ENCODE data around the gene GLUL. TPM values are rescaled to one million over a fixed set of nuclear protein-coding genes. Genes with fewer than 3 reads are reported as not detected.
"Not testable (repeated sequence)": the region's sequence is repeated elsewhere in the genome, so short reads cannot be mapped to it uniquely, and the experiment has no call there.

The GLUL gene
- total RNA-seq, 3 donors from 2014 or later, result 364 to 851 (median 517) TPM

GRCh38 chr1:182337736-182338571 lies 53.6 kb downstream of the GLUL start:
- intact Hi-C loops (cut with DNase I, micrococcal nuclease), result no loop called here
- Histone ChIP-seq H3K4me3 (no peak overlapping the region), H3K9me3 (no peaks in the 10 kb centered on the region), H3K4me1 (ENCODE audit: low read depth) (no peaks in the 10 kb centered on the region), H3K36me3 (ENCODE audit: low read depth) (no peaks in the 10 kb centered on the region)
- DNase-seq (no peak), ATAC-seq (no peak)
- TF ChIP-seq CTCF (IDR thresholded peaks at IDR 0.05), result no peak

- no peak for TF ChIP-seq CTCF (IDR thresholded peaks at IDR 0.05)
- Histone ChIP-seq H3K36me3 (ENCODE audit: low read depth) (no peaks in the 10 kb centered on the region), H3K4me3 (no peak overlapping the region), H3K9me3 (no peaks in the 10 kb centered on the region), H3K4me1 (ENCODE audit: low read depth) (no peaks in the 10 kb centered on the region)
- ATAC-seq (no peak), DNase-seq (no peak)
- intact Hi-C loops (cut with DNase I, micrococcal nuclease), result no loop called here
Measured at GRCh38 chr1:182335771-182336566, 55.6 kb downstream of the GLUL start.

GRCh38 chr1:182333071-182333571 lies 58.5 kb downstream of the GLUL start:
- H3K9me3 ChIP-seq; H3K4me1 ChIP-seq (ENCODE audit: low read depth); H3K36me3 ChIP-seq (ENCODE audit: low read depth); DNase-seq; ATAC-seq; H3K4me3 ChIP-seq; intact Hi-C loops (cut with DNase I, micrococcal nuclease): not testable (repeated sequence)

GRCh38 chr1:182332261-182333060 lies 59.1 kb downstream of the GLUL start:
- no peak for ATAC-seq
- TF ChIP-seq CTCF (IDR thresholded peaks at IDR 0.05), result no peak

More at GRCh38 chr1:182332261-182333060, 59.1 kb downstream of the GLUL start:
- DNase-seq, result no peak
- intact Hi-C loops (cut with DNase I, micrococcal nuclease), result no loop called here
- no peaks in the 10 kb centered on the region for H3K9me3 ChIP-seq
- no peaks in the 10 kb centered on the region for H3K4me1 ChIP-seq (ENCODE audit: low read depth)
- no peak overlapping the region for H3K4me3 ChIP-seq
- no peaks in the 10 kb centered on the region for H3K36me3 ChIP-seq (ENCODE audit: low read depth)

Other genes with a start within 250 kb of the GLUL start
- gene TEDDM1, start 8.9 kb upstream of the GLUL start, total RNA-seq, result not detected
- gene RGSL1, start 58.4 kb upstream of the GLUL start, total RNA-seq, result not detected
- gene RNASEL, start 197.5 kb upstream of the GLUL start, total RNA-seq, result 10 to 100 TPM; 14.3 to 23.9 (median 16.3) TPM
- 1 to 10 TPM in 2 of 3 donors, under 1 TPM in 1; 0.61 to 2.3 (median 1.3) TPM for gene RGS16, start 212.6 kb upstream of the GLUL start, total RNA-seq

Measured in mucosa of descending colon (tissue), 3 donors.